Spleen (tissue), 7 donors: Measurements from ENCODE around the gene CDK14.

Experiments
- CTCF ChIP-seq, 11 experiments: fragments of 200-600 bp in 7 of 11; fragments of 450-650 bp in 4 of 11; sonication (generic) in 4 of 11; IDR thresholded peaks in 8 of 11; conservative IDR thresholded peaks in 3 of 11; 1 replicate in 7 of 11; 2 replicates in 4 of 11; pipeline versions ENCODE4 v1.4.0 to v1.8.0; 2016 to 2021; ENCODE audit warnings: antibody characterized with exemption in 11 of 11, inconsistent platforms in 4 of 11, mild to moderate bottlenecking in 1 of 11
- POLR2A ChIP-seq, 3 donors: fragments of 450-650 bp; IDR thresholded peaks; one replicate each; pipeline ENCODE4 v1.5.1; 2017; ENCODE audit warnings: antibody characterized with exemption in 3 of 3, mild to moderate bottlenecking in 1 of 3
- POLR2AphosphoS5 ChIP-seq, 3 donors: sonication (generic); formaldehyde crosslinking; IDR thresholded peaks; one replicate each; pipeline ENCODE4 v1.5.1; 2017; ENCODE audit warnings: antibody characterized with exemption in 3 of 3
- donor health status: DM: no; HTN: no; CAD: no; lungs with moderate emphysema.
- donor health status: DM: no; HTN: no; CAD: no.
- donor health status: DM: no; HTN: no; CAD: no.

GRCh38 chr7:90599892-90600555 is 3.9 kb downstream of the CDK14 start:
- TF ChIP-seq CTCF (IDR thresholded peaks at IDR 0.05 in 8 of 11, conservative IDR thresholded peaks at IDR 0.05 in 3 of 11) (no peak), POLR2A (IDR thresholded peaks at IDR 0.05) (no peak), POLR2AphosphoS5 (IDR thresholded peaks at IDR 0.05) (no peak)
